Smooth muscle cell (in vitro differentiated cells): ENCODE results near the gene NOP58. TPM values are rescaled to one million over a fixed set of nuclear protein-coding genes. Genes with fewer than 3 reads are reported as not detected.

ENCODE experiments used
- DNase-seq: peaks from one replicate; lab custom pipeline; 2025; ENCODE audit not compliant: unreplicated experiment; lab: John Stamatoyannopoulos, UW
- H2AFZ ChIP-seq: fragments of 200-600 bp; sonication (generic); 2 replicates; pipeline ENCODE4 v1.6.0; 2016; ENCODE audit warnings: antibody characterized with exemption, low read depth, mild to moderate bottlenecking
- H3F3A ChIP-seq: fragments of 200-600 bp; sonication (generic); 2 replicates; pipeline ENCODE4 v1.6.0; 2017; ENCODE audit warnings: antibody characterized with exemption, low read depth
- H3K27ac ChIP-seq: fragments of 200-600 bp; sonication (generic); 2 replicates; pipeline ENCODE4 v1.5.1; 2016; ENCODE audit warnings: low read depth, mild to moderate bottlenecking
- H3K27me3 ChIP-seq: fragments of 200-600 bp; sonication (generic); 2 replicates; pipeline ENCODE4 v1.6.1; 2016; ENCODE audit warnings: low read depth, mild to moderate bottlenecking
- H3K36me3 ChIP-seq: fragments of 200-600 bp; sonication (generic); 2 replicates; pipeline ENCODE4 v1.5.1; 2016; ENCODE audit warnings: low read depth
- H3K4me1 ChIP-seq: fragments of 200-600 bp; sonication (generic); 2 replicates; pipeline ENCODE4 v1.5.1; 2016; ENCODE audit warnings: low read depth
- H3K4me2 ChIP-seq: fragments of 200-600 bp; sonication (generic); 2 replicates; pipeline ENCODE4 v1.6.0; 2016; ENCODE audit warnings: mild to moderate bottlenecking
- H3K4me3 ChIP-seq: fragments of 200-600 bp; sonication (generic); 2 replicates; pipeline ENCODE4 v1.5.1; 2016; ENCODE audit warnings: mild to moderate bottlenecking
- H3K79me2 ChIP-seq: fragments of 200-600 bp; sonication (generic); 2 replicates; pipeline ENCODE4 v1.6.0; 2016; ENCODE audit warnings: low read depth, mild to moderate bottlenecking
- H3K9ac ChIP-seq: fragments of 200-600 bp; sonication (generic); 2 replicates; pipeline ENCODE4 v1.6.0; 2016; ENCODE audit warnings: low read depth
- H3K9me3 ChIP-seq: fragments of 200-600 bp; sonication (generic); replicated peaks from 2 replicates; pipeline ENCODE4 v1.5.1; 2016; ENCODE audit warnings: low read depth
- H4K20me1 ChIP-seq: fragments of 200-600 bp; sonication (generic); 2 replicates; pipeline ENCODE4 v1.6.0; 2016; ENCODE audit warnings: low read depth
- WGBS: methylation state at CpG from one replicate; pipeline ENCODE4 v1.1.7; 2016; ENCODE audit warnings: low lambda C conversion rate; 5-methylcytosine and 5-hydroxymethylcytosine counted together
- polyA plus RNA-seq: library from polyadenylated mRNA; unstranded; fragments of >200 nt; fragmentation: Nextera tagmentation; extraction: Ambion mirVana; gene quantifications from 2 replicates; pipeline ENCODE4 v1.2.1, GENCODE V29; 2016
- total RNA-seq: library from RNA; depleted of rRNA; stranded (reverse); fragments of >200 nt; gene quantifications from 2 replicates; pipeline ENCODE4 v1.2.3, GENCODE V29; 2014
- TF ChIP-seq, protein P1 (sequence below): fragments of 200-600 bp; sonication (generic); IDR thresholded peaks from 2 replicates; pipeline ENCODE4 v1.5.1; 2017; ENCODE audit warnings: borderline replicate concordance, mild to moderate bottlenecking, antibody characterized with exemption; ENCODE audit not compliant: insufficient read depth, poor library complexity, severe bottlenecking

The NOP58 gene
- total and polyA plus RNA-seq, 2 experiments from 2014 or later = 40.8 to 51.4 TPM

- Histone ChIP-seq H3F3A (peaks cover 3% of the 10 kb centered on the region), H3K27me3 (no peaks in the 10 kb centered on the region), H3K9ac (no peak overlapping the region), H3K79me2 (no peaks in the 10 kb centered on the region), H3K27ac (no peak overlapping the region), H2AFZ (no peak overlapping the region), H3K4me3 (no peak overlapping the region), H3K4me1 (no peaks in the 10 kb centered on the region), H3K4me2 (no peak overlapping the region), H4K20me1 (no peaks in the 10 kb centered on the region), H3K36me3 (no peaks in the 10 kb centered on the region), H3K9me3 (no peaks in the 10 kb centered on the region)
- 94% methylated on average over 6 of the region's 6 CpGs for WGBS
- TF ChIP-seq, protein P1, sequence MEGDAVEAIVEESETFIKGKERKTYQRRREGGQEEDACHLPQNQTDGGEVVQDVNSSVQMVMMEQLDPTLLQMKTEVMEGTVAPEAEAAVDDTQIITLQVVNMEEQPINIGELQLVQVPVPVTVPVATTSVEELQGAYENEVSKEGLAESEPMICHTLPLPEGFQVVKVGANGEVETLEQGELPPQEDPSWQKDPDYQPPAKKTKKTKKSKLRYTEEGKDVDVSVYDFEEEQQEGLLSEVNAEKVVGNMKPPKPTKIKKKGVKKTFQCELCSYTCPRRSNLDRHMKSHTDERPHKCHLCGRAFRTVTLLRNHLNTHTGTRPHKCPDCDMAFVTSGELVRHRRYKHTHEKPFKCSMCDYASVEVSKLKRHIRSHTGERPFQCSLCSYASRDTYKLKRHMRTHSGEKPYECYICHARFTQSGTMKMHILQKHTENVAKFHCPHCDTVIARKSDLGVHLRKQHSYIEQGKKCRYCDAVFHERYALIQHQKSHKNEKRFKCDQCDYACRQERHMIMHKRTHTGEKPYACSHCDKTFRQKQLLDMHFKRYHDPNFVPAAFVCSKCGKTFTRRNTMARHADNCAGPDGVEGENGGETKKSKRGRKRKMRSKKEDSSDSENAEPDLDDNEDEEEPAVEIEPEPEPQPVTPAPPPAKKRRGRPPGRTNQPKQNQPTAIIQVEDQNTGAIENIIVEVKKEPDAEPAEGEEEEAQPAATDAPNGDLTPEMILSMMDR = no peak
- DNase-seq = no peak
Measured at GRCh38 chr2:202335791-202336467, 70.4 kb downstream of the NOP58 start.

DNA sequence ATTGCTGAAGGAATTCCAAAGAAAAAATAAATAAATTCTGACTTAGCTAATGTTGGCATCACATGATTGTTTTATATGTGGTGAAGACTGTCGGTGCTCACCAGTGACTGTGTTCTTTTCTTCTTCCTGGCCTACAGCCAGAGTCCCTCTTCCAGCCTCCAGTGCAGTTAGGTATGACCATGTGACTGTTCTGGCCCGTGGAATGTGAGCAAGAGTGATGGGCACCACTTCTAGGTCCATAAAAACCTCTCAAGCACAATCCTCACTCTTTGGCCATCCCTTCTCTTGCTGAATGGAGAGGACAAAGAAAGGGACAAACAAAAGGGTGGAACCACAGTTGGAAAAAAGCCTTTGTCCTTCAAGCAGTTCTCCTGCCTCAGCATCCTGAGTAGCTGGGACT, 71.6 kb downstream of the NOP58 start:
- H3K27me3 ChIP-seq = no peaks in the 10 kb centered on the region
- 86% methylated on average over 2 of the region's 2 CpGs for WGBS
- no peaks in the 10 kb centered on the region for H4K20me1 ChIP-seq
- no peaks in the 10 kb centered on the region for H3K9me3 ChIP-seq
- TF ChIP-seq, protein P1 = no peak
- H3K36me3 ChIP-seq = no peaks in the 10 kb centered on the region
- DNase-seq = no peak
- H3K9ac ChIP-seq = no peak overlapping the region
- H3K4me2 ChIP-seq = no peak overlapping the region
- H2AFZ ChIP-seq = no peak overlapping the region
- H3K4me1 ChIP-seq = no peaks in the 10 kb centered on the region
- no peaks in the 10 kb centered on the region for H3K79me2 ChIP-seq
- peaks cover 3% of the 10 kb centered on the region for H3F3A ChIP-seq
- H3K4me3 ChIP-seq = no peak overlapping the region
- H3K27ac ChIP-seq = no peak overlapping the region

DNA sequence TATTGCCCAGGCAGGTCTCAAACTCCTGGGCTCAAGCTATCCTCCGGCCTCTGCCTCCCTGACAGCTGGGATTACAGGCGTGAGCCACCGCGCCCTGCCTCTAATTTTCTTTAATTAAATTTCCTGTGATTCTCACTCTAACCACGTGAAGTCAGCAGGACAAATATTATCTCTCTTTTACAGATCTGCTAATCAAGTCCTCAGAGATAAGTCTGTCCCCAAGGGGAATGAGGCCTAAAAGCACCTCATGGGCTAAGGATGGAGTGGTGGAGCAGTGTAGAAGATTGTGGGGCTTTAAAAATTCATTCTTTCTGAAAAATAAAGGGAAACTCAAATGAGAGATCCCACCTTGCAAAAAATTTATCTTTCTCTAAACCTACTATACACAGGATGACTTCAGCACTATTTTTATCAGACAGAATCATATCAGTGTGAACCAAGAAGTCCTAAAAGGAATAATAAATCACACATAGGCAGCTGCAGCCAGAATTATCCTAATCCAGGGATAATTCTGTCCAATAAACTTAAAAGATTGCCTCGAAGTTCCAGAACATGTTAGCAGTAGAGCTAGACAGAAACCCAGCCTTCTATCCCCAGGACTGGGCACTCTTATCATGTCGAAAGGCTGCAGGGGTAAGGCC, 72.3 kb downstream of the NOP58 start:
- TF ChIP-seq, protein P1 = no peak
- no peak overlapping the region for H3K4me3 ChIP-seq
- no peak for DNase-seq
- peaks cover 3% of the 10 kb centered on the region for H3F3A ChIP-seq
- no peak overlapping the region for H3K27ac ChIP-seq
- H3K9ac ChIP-seq = no peak overlapping the region
- no peaks in the 10 kb centered on the region for H3K4me1 ChIP-seq
- no peaks in the 10 kb centered on the region for H3K9me3 ChIP-seq
- H3K4me2 ChIP-seq = no peak overlapping the region
- H3K27me3 ChIP-seq = no peaks in the 10 kb centered on the region
- H2AFZ ChIP-seq = no peak overlapping the region
- no peaks in the 10 kb centered on the region for H3K79me2 ChIP-seq
- no peaks in the 10 kb centered on the region for H3K36me3 ChIP-seq
- no peaks in the 10 kb centered on the region for H4K20me1 ChIP-seq
- WGBS = 61% methylated on average over 7 of the region's 7 CpGs
